Erythroblast (primary cell): ENCODE data around the gene SPRY2.

Source experiments
- DNase-seq, 2 experiments: peaks; one replicate each; lab custom pipeline; 2025; lab: John Stamatoyannopoulos, UW
- GATA1 ChIP-seq: IDR thresholded peaks from 2 replicates; pipeline ENCODE4 v1.6.1; 2011; ENCODE audit warnings: low read depth, mild to moderate bottlenecking, control low read depth, low read length, moderate library complexity
- POLR2A ChIP-seq: IDR thresholded peaks from 2 replicates; pipeline ENCODE4 v1.6.1; 2011; ENCODE audit warnings: mild to moderate bottlenecking, low read length

Gene SPRY2

GRCh38 chr13:80341101-80341755 lies at the start of gene SPRY2:
Gene SPRY2 (minus strand): TSS chr13:80341126. CDS start chr13:80337705, 3,421 bp downstream.
- peak; percentile 79 to 84 for DNase-seq
- TF ChIP-seq GATA1 = no peak
- TF ChIP-seq POLR2A = peak; percentile 37

- no peak for DNase-seq
- TF ChIP-seq POLR2A = no peak
- no peak for TF ChIP-seq GATA1
Measured at GRCh38 chr13:80390338-80390737, 49.4 kb upstream of the SPRY2 start.

GRCh38 chr13:80389073-80390038 lies 48.4 kb upstream of the SPRY2 start:
- TF ChIP-seq POLR2A (no peak), GATA1 (no peak)
- no peak for DNase-seq

- no peak for TF ChIP-seq GATA1
- TF ChIP-seq POLR2A = no peak
- DNase-seq = no peak
Measured at GRCh38 chr13:80388506-80388905, 47.6 kb upstream of the SPRY2 start.

- TF ChIP-seq GATA1 (no peak), POLR2A (no peak)
- DNase-seq = no peak
Measured at GRCh38 chr13:80386592-80386991, 45.7 kb upstream of the SPRY2 start.

- DNase-seq = no peak
- TF ChIP-seq POLR2A (no peak), GATA1 (no peak)
Measured at GRCh38 chr13:80386002-80386401, 45.1 kb upstream of the SPRY2 start.

GRCh38 chr13:80382576-80382975 lies 41.6 kb upstream of the SPRY2 start:
- no peak for DNase-seq
- TF ChIP-seq GATA1 (no peak), POLR2A (no peak)

- TF ChIP-seq GATA1 (no peak), POLR2A (no peak)
- DNase-seq = no peak
Measured at GRCh38 chr13:80379245-80379644, 38.3 kb upstream of the SPRY2 start.

- DNase-seq = no peak
- TF ChIP-seq POLR2A = no peak
- TF ChIP-seq GATA1 = no peak
Measured at GRCh38 chr13:80376554-80376953, 35.6 kb upstream of the SPRY2 start.

GRCh38 chr13:80374901-80375300 lies 34.0 kb upstream of the SPRY2 start:
- TF ChIP-seq POLR2A = no peak
- TF ChIP-seq GATA1 = no peak
- DNase-seq = no peak

- no peak for DNase-seq
- no peak for TF ChIP-seq GATA1
- no peak for TF ChIP-seq POLR2A
Measured at GRCh38 chr13:80374444-80374843, 33.5 kb upstream of the SPRY2 start.

- TF ChIP-seq POLR2A (no peak), GATA1 (no peak)
- no peak for DNase-seq
Measured at GRCh38 chr13:80371840-80372509, 31.0 kb upstream of the SPRY2 start.

GRCh38 chr13:80367473-80367872 lies 26.5 kb upstream of the SPRY2 start:
- TF ChIP-seq GATA1 (no peak), POLR2A (no peak)
- DNase-seq = no peak
